ENCODE results near the gene GPC5. TPM values are rescaled to one million over a fixed set of nuclear protein-coding genes. Genes with fewer than 3 reads are reported as not detected.

The GPC5 gene
- total and polyA plus RNA-seq, 4 donors: 15.2 to 54.4 (median 24.0) TPM

DNA sequence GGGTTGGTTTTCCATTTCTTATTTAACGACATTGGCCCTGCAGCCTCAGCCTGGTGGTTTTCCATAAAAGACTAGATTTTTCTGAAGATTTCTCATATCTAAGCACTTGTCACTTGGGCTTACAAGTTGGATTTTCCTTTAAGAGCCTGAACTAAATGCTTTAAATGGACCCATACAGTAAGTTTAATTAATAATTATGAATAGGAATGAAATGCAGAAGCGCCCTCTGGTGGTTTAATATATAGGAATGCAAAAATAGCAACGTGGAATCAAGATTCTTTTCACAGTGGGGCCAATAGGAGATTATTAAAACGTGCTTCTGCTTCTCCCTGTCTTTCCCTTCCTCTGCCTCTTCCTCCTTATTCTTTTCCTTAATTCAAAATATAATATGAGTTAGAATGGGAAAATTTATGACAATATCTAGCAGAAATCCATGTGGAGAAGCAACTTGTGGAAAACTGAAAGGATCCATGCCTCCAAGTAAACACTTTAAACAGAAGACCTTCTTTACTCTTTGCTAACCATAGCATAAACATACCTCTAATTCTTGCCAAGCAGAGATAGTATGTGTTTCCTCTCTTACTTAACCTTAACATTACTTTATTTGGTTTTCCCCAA is 324.0 kb downstream of the GPC5 start:
- Histone ChIP-seq H3K27me3 (ENCODE audit: control insufficient read depth, insufficient read depth, low read length) (no peaks in the 10 kb centered on the region), H3K36me3 (ENCODE audit: control insufficient read depth, insufficient read depth, low read length) (no peaks in the 10 kb centered on the region), H3K4me1 (ENCODE audit: control insufficient read depth, insufficient read depth, low read length) (no peaks in the 10 kb centered on the region), H3K9me3 (ENCODE audit: control insufficient read depth, insufficient read depth, low read length) (no peaks in the 10 kb centered on the region), H3K27ac (ENCODE audit: low read depth, low read length) (no peak overlapping the region), H3K4me3 (ENCODE audit: low read depth, low read length) (no peak overlapping the region)
- DNase-seq (ENCODE audit: low read depth in 4 of 6, low spot score in 6 of 6): peak in 4 of 6 donors; percentile 22 to 88 (median 45)
- WGBS (ENCODE audit: insufficient coverage): no CpG with 5 or more reads among the region's 4 CpGs

DNA sequence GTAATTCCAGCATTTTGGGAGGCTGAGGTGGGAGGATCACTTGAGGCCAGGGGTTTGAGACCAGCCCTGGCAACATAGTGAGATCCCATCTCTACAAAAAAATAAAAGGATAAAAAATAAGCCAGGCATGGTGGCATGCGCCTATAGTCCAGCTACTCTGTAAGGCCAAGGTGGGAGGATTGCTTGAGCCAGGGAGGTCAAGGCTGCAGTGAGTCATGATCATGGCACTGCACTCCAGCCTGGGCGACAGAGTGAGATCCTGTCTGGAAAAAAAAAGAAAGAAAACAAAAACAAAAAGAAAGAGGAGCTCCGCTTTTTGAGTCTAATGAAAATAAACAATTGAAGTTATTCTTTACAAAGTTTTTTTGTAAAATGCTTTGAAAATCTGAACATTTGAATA is 326.2 kb downstream of the GPC5 start:
- H3K9me3 ChIP-seq (ENCODE audit: control insufficient read depth, insufficient read depth, low read length): no peaks in the 10 kb centered on the region

DNA sequence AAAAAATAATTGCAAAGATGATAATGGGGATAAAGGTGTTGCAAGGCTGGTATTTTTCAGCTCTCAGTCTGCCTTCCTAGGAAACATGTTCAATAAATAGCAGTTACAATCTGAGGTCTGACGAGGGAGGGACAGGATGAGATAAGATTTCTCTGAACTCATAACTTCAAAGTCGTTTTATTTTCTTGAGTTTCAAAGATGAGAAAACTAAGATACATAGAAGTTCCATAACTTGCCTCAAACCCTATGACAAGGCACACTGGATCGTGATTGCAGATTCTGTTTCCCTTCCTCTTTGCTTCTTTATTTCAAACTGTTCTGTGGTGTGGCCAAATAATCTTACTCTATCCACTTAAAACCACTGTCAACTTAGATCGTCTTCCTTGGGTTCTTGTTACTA is 327.2 kb downstream of the GPC5 start:
- Histone ChIP-seq H3K27ac (ENCODE audit: low read depth, low read length) (no peak overlapping the region), H3K4me3 (ENCODE audit: low read depth, low read length) (no peak overlapping the region), H3K9me3 (ENCODE audit: control insufficient read depth, insufficient read depth, low read length) (no peaks in the 10 kb centered on the region), H3K4me1 (ENCODE audit: control insufficient read depth, insufficient read depth, low read length) (no peaks in the 10 kb centered on the region), H3K27me3 (ENCODE audit: control insufficient read depth, insufficient read depth, low read length) (no peaks in the 10 kb centered on the region), H3K36me3 (ENCODE audit: control insufficient read depth, insufficient read depth, low read length) (no peaks in the 10 kb centered on the region)
- no CpG with 5 or more reads among the region's 4 CpGs for WGBS (ENCODE audit: insufficient coverage)
- no peak for DNase-seq (ENCODE audit: low read depth in 4 of 6, low spot score in 6 of 6)

More for the DNA sequence above, 326.2 kb downstream of the GPC5 start:
- 75% methylated on average over 3 of the region's 3 CpGs for WGBS (ENCODE audit: insufficient coverage)
- DNase-seq (ENCODE audit: low read depth in 4 of 6, low spot score in 6 of 6): no peak
- Histone ChIP-seq H3K4me1 (ENCODE audit: control insufficient read depth, insufficient read depth, low read length) (no peaks in the 10 kb centered on the region), H3K27ac (ENCODE audit: low read depth, low read length) (no peak overlapping the region), H3K36me3 (ENCODE audit: control insufficient read depth, insufficient read depth, low read length) (no peaks in the 10 kb centered on the region), H3K27me3 (ENCODE audit: control insufficient read depth, insufficient read depth, low read length) (no peaks in the 10 kb centered on the region), H3K4me3 (ENCODE audit: low read depth, low read length) (no peak overlapping the region)

DNA sequence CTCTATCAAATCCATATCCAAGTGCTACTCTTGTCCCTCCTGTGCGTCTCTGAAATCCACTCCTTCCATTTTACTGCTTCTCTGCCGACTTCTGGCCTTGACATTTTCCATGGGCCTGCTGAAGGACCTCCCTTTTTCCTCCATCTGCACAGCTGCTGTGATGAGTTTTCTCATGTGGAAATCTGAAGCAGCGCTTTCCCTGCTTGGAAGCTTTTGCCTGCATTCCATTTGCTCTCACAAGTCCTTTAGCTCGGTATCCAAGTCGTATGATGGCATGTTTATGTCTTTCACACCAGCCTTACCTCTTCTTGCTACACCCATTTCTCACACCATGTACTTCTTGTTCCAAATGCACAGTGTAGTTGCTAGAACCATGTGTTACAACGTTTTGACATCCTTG is 328.2 kb downstream of the GPC5 start:
- Histone ChIP-seq H3K27me3 (ENCODE audit: control insufficient read depth, insufficient read depth, low read length) (no peaks in the 10 kb centered on the region), H3K36me3 (ENCODE audit: control insufficient read depth, insufficient read depth, low read length) (no peaks in the 10 kb centered on the region), H3K4me3 (ENCODE audit: low read depth, low read length) (no peak overlapping the region), H3K4me1 (ENCODE audit: control insufficient read depth, insufficient read depth, low read length) (no peaks in the 10 kb centered on the region), H3K27ac (ENCODE audit: low read depth, low read length) (no peak overlapping the region), H3K9me3 (ENCODE audit: control insufficient read depth, insufficient read depth, low read length) (no peaks in the 10 kb centered on the region)
- WGBS (ENCODE audit: insufficient coverage): 94% methylated on average over 5 of the region's 6 CpGs
- no peak for DNase-seq (ENCODE audit: low read depth in 4 of 6, low spot score in 6 of 6)

DNA sequence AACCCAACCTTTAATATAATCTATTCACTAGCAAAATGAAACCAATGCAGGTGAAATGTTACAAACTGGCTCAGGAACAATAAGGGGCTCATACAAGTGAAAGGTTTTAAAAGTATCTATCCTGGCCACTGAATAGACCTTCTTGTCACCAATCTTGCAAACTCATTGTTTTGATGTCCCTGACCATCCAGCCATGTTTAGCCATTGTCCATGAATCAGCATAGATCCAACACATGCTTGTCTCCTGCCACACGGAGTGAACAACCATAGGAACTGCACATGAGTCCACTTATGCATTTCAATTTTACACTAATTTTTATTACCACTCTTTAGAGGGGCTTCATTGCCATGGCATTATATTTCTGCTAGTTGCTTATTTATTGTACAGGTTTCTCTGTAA is 331.4 kb downstream of the GPC5 start:
- Histone ChIP-seq H3K27ac (ENCODE audit: low read depth, low read length) (no peak overlapping the region), H3K4me1 (ENCODE audit: control insufficient read depth, insufficient read depth, low read length) (no peaks in the 10 kb centered on the region), H3K4me3 (ENCODE audit: low read depth, low read length) (no peak overlapping the region), H3K9me3 (ENCODE audit: control insufficient read depth, insufficient read depth, low read length) (no peaks in the 10 kb centered on the region), H3K36me3 (ENCODE audit: control insufficient read depth, insufficient read depth, low read length) (no peaks in the 10 kb centered on the region), H3K27me3 (ENCODE audit: control insufficient read depth, insufficient read depth, low read length) (no peaks in the 10 kb centered on the region)
- no peak for DNase-seq (ENCODE audit: low read depth in 4 of 6, low spot score in 6 of 6)
- WGBS (ENCODE audit: insufficient coverage): no CpG with 5 or more reads among the region's 1 CpG

DNA sequence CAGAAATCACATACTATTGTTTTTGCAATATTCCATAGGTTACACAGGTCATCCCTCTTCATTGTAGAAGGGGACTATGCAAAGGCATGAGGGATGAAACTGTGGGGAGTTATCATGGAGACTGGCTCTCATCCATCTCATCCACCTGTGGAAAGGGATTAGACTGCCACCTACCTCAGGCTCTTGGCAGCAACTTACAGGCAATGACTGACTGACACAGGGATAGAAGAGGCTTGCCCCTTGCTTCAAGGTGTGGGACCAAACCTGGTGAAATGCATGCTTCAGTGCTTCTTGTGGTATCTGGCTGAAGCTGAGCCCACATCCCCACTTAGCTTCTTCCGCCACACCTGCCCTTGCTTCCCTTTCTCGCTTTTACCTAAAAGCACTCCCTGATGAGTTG is 341.3 kb downstream of the GPC5 start:
- H3K9me3 ChIP-seq (ENCODE audit: control insufficient read depth, insufficient read depth, low read length): no peaks in the 10 kb centered on the region
- no peaks in the 10 kb centered on the region for H3K4me1 ChIP-seq (ENCODE audit: control insufficient read depth, insufficient read depth, low read length)
- no peak for DNase-seq (ENCODE audit: low read depth in 4 of 6, low spot score in 6 of 6)
- H3K36me3 ChIP-seq (ENCODE audit: control insufficient read depth, insufficient read depth, low read length): no peaks in the 10 kb centered on the region
- H3K4me3 ChIP-seq (ENCODE audit: low read depth, low read length): no peak overlapping the region
- no peaks in the 10 kb centered on the region for H3K27me3 ChIP-seq (ENCODE audit: control insufficient read depth, insufficient read depth, low read length)
- H3K27ac ChIP-seq (ENCODE audit: low read depth, low read length): no peak overlapping the region
- WGBS (ENCODE audit: insufficient coverage): 100% methylated on average over 2 of the region's 2 CpGs

DNA sequence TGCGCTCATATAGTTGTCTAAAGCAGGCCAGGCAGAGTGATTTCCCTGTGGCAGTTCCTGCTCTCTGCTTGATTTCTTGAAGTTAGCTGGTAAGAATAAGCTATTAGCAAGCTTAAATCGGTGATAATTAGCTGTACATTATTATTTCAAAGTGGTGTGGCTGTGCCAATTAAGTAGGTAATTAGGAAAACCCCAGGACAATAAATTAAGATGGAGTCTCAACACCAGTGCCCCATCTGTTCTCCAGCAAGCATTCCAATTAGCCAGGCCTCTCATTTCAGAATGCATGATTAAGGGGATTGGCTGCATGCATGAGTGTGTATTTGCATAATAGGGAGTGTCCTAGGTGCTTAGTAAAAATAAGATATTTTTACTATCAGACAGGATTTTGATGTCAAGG is 342.3 kb downstream of the GPC5 start:
- no peak overlapping the region for H3K4me3 ChIP-seq (ENCODE audit: low read depth, low read length)
- DNase-seq (ENCODE audit: low read depth in 4 of 6, low spot score in 6 of 6): peak in 4 of 6 donors; percentile 4 to 91 (median 46)
- H3K27me3 ChIP-seq (ENCODE audit: control insufficient read depth, insufficient read depth, low read length): no peaks in the 10 kb centered on the region
- 60% methylated on average over 1 of the region's 2 CpGs for WGBS (ENCODE audit: insufficient coverage)
- no peaks in the 10 kb centered on the region for H3K4me1 ChIP-seq (ENCODE audit: control insufficient read depth, insufficient read depth, low read length)
- H3K36me3 ChIP-seq (ENCODE audit: control insufficient read depth, insufficient read depth, low read length): no peaks in the 10 kb centered on the region
- H3K9me3 ChIP-seq (ENCODE audit: control insufficient read depth, insufficient read depth, low read length): no peaks in the 10 kb centered on the region
- no peak overlapping the region for H3K27ac ChIP-seq (ENCODE audit: low read depth, low read length)

DNA sequence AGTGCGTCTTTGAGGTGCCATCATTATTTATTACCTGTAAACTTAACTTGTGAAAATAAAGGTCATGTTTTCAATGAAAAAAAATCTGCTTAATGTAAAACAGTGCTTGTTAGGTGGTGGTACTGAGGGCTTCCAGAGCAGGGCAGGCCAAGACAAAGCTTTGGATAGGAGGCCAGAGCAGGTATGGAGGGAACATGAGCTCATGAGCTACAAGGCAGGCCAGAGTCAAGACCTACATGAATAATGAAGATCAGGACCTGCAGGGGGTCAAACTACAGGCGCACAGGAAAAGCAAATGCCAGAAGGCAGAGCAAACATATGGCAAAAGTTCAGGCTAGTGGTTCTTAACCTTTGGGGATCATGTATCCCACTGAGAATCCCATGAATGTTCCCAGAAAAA is 343.5 kb downstream of the GPC5 start:
- Histone ChIP-seq H3K36me3 (ENCODE audit: control insufficient read depth, insufficient read depth, low read length) (no peaks in the 10 kb centered on the region), H3K9me3 (ENCODE audit: control insufficient read depth, insufficient read depth, low read length) (no peaks in the 10 kb centered on the region), H3K27ac (ENCODE audit: low read depth, low read length) (no peak overlapping the region), H3K4me1 (ENCODE audit: control insufficient read depth, insufficient read depth, low read length) (no peaks in the 10 kb centered on the region), H3K4me3 (ENCODE audit: low read depth, low read length) (no peak overlapping the region), H3K27me3 (ENCODE audit: control insufficient read depth, insufficient read depth, low read length) (no peaks in the 10 kb centered on the region)
- DNase-seq (ENCODE audit: low read depth in 4 of 6, low spot score in 6 of 6): no peak
- no CpG with 5 or more reads among the region's 2 CpGs for WGBS (ENCODE audit: insufficient coverage)

DNA sequence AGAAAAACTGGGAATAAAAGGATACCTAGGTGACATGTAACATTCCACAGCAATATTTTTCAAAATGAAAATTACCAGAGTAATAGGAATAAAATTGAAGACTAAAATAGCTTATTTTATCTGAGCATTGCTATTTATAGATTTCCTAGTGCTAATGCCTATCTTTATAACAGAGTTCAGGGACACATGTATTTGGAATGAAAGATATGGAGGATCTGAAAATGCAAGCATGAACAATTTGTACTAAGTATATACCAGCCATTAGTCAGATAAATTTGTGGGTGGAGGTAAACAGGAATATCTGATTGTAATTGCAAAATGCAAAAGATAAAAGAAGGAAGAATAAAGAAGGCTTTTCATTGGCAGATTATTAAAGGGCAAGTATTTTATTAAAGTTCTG is 345.9 kb downstream of the GPC5 start:
- no peak overlapping the region for H3K4me3 ChIP-seq (ENCODE audit: low read depth, low read length)
- H3K27ac ChIP-seq (ENCODE audit: low read depth, low read length): no peak overlapping the region
- no peaks in the 10 kb centered on the region for H3K27me3 ChIP-seq (ENCODE audit: control insufficient read depth, insufficient read depth, low read length)
- no peaks in the 10 kb centered on the region for H3K36me3 ChIP-seq (ENCODE audit: control insufficient read depth, insufficient read depth, low read length)
- H3K4me1 ChIP-seq (ENCODE audit: control insufficient read depth, insufficient read depth, low read length): no peaks in the 10 kb centered on the region
- no peak for DNase-seq (ENCODE audit: low read depth in 4 of 6, low spot score in 6 of 6)
- H3K9me3 ChIP-seq (ENCODE audit: control insufficient read depth, insufficient read depth, low read length): no peaks in the 10 kb centered on the region

DNA sequence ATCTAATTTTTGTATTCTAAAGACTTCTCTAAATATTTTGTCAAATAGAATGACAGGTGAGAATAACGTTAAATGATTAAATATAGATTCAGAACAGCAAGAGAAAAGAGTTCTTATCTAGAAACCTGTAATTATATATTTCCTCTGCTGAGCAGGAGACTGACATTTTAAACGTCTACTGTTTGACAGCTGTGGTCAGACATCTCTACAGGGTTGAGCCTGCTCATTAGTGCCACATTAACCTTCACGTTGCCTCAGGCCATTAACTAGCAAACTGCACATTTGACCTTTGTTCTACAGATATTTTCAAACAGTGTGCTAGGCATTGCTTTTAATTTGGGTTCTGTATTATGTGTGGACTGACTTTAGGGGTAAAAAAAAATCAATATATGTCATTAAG is 347.5 kb downstream of the GPC5 start:
- no CpG with 5 or more reads among the region's 3 CpGs for WGBS (ENCODE audit: insufficient coverage)
- no peaks in the 10 kb centered on the region for H3K9me3 ChIP-seq (ENCODE audit: control insufficient read depth, insufficient read depth, low read length)
- H3K4me3 ChIP-seq (ENCODE audit: low read depth, low read length): no peak overlapping the region
- H3K27ac ChIP-seq (ENCODE audit: low read depth, low read length): no peak overlapping the region
- H3K36me3 ChIP-seq (ENCODE audit: control insufficient read depth, insufficient read depth, low read length): no peaks in the 10 kb centered on the region
- H3K27me3 ChIP-seq (ENCODE audit: control insufficient read depth, insufficient read depth, low read length): no peaks in the 10 kb centered on the region
- DNase-seq (ENCODE audit: low read depth in 4 of 6, low spot score in 6 of 6): peak in 1 of 6 donors; percentile 43
- no peaks in the 10 kb centered on the region for H3K4me1 ChIP-seq (ENCODE audit: control insufficient read depth, insufficient read depth, low read length)

Data from spinal cord (tissue), 10 donors.